Prostate gland (tissue), 2 donors: ENCODE results near the gene CLEC3B. TPM values are rescaled to one million over a fixed set of nuclear protein-coding genes. Genes with fewer than 3 reads are reported as not detected.

ENCODE experiments used
- DNase-seq: peaks from one replicate; pipeline ENCODE4 v3.0.0-alpha.2; 2019; ENCODE audit warnings: low spot score
- H3K27ac ChIP-seq, 2 donors: fragments of 200-600 bp; sonication (generic); 2 replicates each; pipeline ENCODE4 v1.5.1; 2017 to 2019
- H3K27me3 ChIP-seq: fragments of 200-600 bp; sonication (generic); replicated peaks from 2 replicates; pipeline ENCODE4 v1.5.1; 2019; ENCODE audit not compliant: insufficient read depth
- H3K36me3 ChIP-seq, 2 donors: fragments of 200-600 bp; sonication (generic); 1 replicate in 1 of 2; 2 replicates in 1 of 2; pipeline versions ENCODE4 v1.5.1 to v1.8.1; 2017 to 2019
- H3K4me1 ChIP-seq: fragments of 200-600 bp; sonication (generic); replicated peaks from 2 replicates; pipeline ENCODE4 v1.5.1; 2019
- H3K4me3 ChIP-seq, 2 donors: fragments of 200-600 bp; sonication (generic); 2 replicates each; pipeline ENCODE4 v1.5.1; 2017 to 2019
- H3K9me3 ChIP-seq: fragments of 200-600 bp; sonication (generic); 2 replicates; pipeline ENCODE4 v1.5.1; 2017
- POLR2A ChIP-seq: fragments of 450-650 bp; IDR thresholded peaks from one replicate; pipeline ENCODE4 v1.6.1; 2016; ENCODE audit warnings: antibody characterized with exemption, mild to moderate bottlenecking
- POLR2AphosphoS5 ChIP-seq: sonication (generic); formaldehyde crosslinking; IDR thresholded peaks from one replicate; pipeline ENCODE4 v1.6.1; 2017; ENCODE audit warnings: antibody characterized with exemption
- WGBS: methylation state at CpG from one replicate; pipeline ENCODE4 v1.1.5; 2018; 5-methylcytosine and 5-hydroxymethylcytosine counted together
- intact Hi-C: fragments of 100-400 bp; cut with DNase I; formaldehyde crosslinking; loops from one replicate; pipeline ENCODE4 v1.14.2; 2022
- total RNA-seq, 2 donors: library from RNA; depleted of rRNA; stranded (reverse); fragments of >200 nt; gene quantifications; one replicate each; pipeline ENCODE4 v1.1.0, GENCODE V29; 2016
- TF ChIP-seq, protein P1 (sequence below), 4 experiments: fragments of 200-600 bp in 2 of 4; fragments of 450-650 bp in 2 of 4; sonication (generic) in 2 of 4; IDR thresholded peaks; 1 replicate in 3 of 4; 2 replicates in 1 of 4; pipeline ENCODE4 v1.5.1; 2016 to 2019; ENCODE audit warnings: antibody characterized with exemption in 4 of 4, mild to moderate bottlenecking in 2 of 4, moderate library complexity in 2 of 4

CLEC3B gene
- total RNA-seq, 2 donors from 2014 or later: 16.0 to 61.1 TPM

- Histone ChIP-seq H3K9me3 (no peaks in the 10 kb centered on the region), H3K4me1 (no peaks in the 10 kb centered on the region), H3K36me3 (no peaks in the 10 kb centered on the region), H3K27me3 (no peaks in the 10 kb centered on the region), H3K4me3 (no peak overlapping the region), H3K27ac (no peak overlapping the region)
- 56% methylated on average over 2 of the region's 2 CpGs for WGBS
- no peak for DNase-seq
- TF ChIP-seq POLR2AphosphoS5: no peak
- TF ChIP-seq POLR2A: no peak
- TF ChIP-seq, protein P1, sequence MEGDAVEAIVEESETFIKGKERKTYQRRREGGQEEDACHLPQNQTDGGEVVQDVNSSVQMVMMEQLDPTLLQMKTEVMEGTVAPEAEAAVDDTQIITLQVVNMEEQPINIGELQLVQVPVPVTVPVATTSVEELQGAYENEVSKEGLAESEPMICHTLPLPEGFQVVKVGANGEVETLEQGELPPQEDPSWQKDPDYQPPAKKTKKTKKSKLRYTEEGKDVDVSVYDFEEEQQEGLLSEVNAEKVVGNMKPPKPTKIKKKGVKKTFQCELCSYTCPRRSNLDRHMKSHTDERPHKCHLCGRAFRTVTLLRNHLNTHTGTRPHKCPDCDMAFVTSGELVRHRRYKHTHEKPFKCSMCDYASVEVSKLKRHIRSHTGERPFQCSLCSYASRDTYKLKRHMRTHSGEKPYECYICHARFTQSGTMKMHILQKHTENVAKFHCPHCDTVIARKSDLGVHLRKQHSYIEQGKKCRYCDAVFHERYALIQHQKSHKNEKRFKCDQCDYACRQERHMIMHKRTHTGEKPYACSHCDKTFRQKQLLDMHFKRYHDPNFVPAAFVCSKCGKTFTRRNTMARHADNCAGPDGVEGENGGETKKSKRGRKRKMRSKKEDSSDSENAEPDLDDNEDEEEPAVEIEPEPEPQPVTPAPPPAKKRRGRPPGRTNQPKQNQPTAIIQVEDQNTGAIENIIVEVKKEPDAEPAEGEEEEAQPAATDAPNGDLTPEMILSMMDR (IDR thresholded peaks at IDR 0.05): no peak
- intact Hi-C loops: no loop called here
Observed at GRCh38 chr3:45016916-45017315, 9.2 kb upstream of the CLEC3B start.

GRCh38 chr3:45017821-45018220 lies 8.3 kb upstream of the CLEC3B start:
- no peaks in the 10 kb centered on the region for H3K36me3 ChIP-seq
- DNase-seq: no peak
- H3K4me1 ChIP-seq: no peaks in the 10 kb centered on the region
- no peak for TF ChIP-seq POLR2AphosphoS5
- TF ChIP-seq, protein P1 (IDR thresholded peaks at IDR 0.05): no peak
- no peak for TF ChIP-seq POLR2A
- intact Hi-C loops: no loop called here
- no peaks in the 10 kb centered on the region for H3K9me3 ChIP-seq
- no peak overlapping the region for H3K4me3 ChIP-seq
- no peak overlapping the region for H3K27ac ChIP-seq
- 54% methylated on average over 5 of the region's 5 CpGs for WGBS
- no peaks in the 10 kb centered on the region for H3K27me3 ChIP-seq

- Histone ChIP-seq H3K9me3 (no peaks in the 10 kb centered on the region), H3K36me3 (no peaks in the 10 kb centered on the region), H3K27me3 (no peaks in the 10 kb centered on the region), H3K4me3 (no peak overlapping the region), H3K4me1 (no peaks in the 10 kb centered on the region), H3K27ac (no peak overlapping the region)
- DNase-seq: no peak
- intact Hi-C loops: no loop called here
- no peak for TF ChIP-seq POLR2A
- TF ChIP-seq POLR2AphosphoS5: no peak
- TF ChIP-seq, protein P1 (IDR thresholded peaks at IDR 0.05): no peak
- WGBS: 52% methylated on average over 8 of the region's 8 CpGs
Observed at GRCh38 chr3:45020534-45020933, 5.6 kb upstream of the CLEC3B start.

GRCh38 chr3:45021524-45022297 lies 4.4 kb upstream of the CLEC3B start:
- H3K9me3 ChIP-seq: no peaks in the 10 kb centered on the region
- TF ChIP-seq POLR2A: no peak
- TF ChIP-seq, protein P1 (IDR thresholded peaks at IDR 0.05): no peak
- TF ChIP-seq POLR2AphosphoS5: no peak
- no peak for DNase-seq
- no peak overlapping the region for H3K27ac ChIP-seq
- H3K4me3 ChIP-seq: no peak overlapping the region
- H3K27me3 ChIP-seq: no peaks in the 10 kb centered on the region
- intact Hi-C loops: no loop called here
- WGBS: 52% methylated on average over 12 of the region's 12 CpGs
- no peaks in the 10 kb centered on the region for H3K36me3 ChIP-seq
- no peaks in the 10 kb centered on the region for H3K4me1 ChIP-seq

DNA sequence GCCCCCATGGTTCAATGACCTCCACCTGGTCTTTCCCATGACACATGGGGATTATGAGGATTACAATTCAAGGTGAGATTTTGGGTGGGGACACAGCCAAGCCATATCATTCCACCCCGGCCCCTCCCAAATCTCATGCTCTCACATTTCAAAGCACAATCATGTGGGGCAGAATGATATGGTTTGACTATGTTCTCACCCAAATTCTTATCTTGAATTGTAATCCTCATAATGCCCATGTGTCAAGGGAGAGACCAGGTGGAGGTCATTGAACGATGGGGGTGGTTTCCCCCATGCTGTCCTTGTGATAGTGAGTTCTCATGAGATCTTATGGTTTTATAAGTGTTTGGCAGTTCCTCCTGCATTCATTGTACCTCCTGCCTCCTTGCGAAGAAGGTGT lies 2.4 kb upstream of the CLEC3B start:
- H3K4me3 ChIP-seq: no peak overlapping the region
- no peak for DNase-seq
- H3K36me3 ChIP-seq: no peaks in the 10 kb centered on the region
- 78% methylated on average over 3 of the region's 3 CpGs for WGBS
- no peak overlapping the region for H3K27ac ChIP-seq
- H3K27me3 ChIP-seq: no peaks in the 10 kb centered on the region
- H3K4me1 ChIP-seq: no peaks in the 10 kb centered on the region
- H3K9me3 ChIP-seq: no peaks in the 10 kb centered on the region
- intact Hi-C loops: no loop called here
- TF ChIP-seq POLR2AphosphoS5 (no peak), POLR2A (no peak)
- TF ChIP-seq, protein P1 (IDR thresholded peaks at IDR 0.05): no peak
